Testis (tissue), 3 donors: ENCODE results near the gene EVC2. TPM values are rescaled to one million over a fixed set of nuclear protein-coding genes. Genes with fewer than 3 reads are reported as not detected.

Experiments
- DNase-seq: peaks from one replicate; pipeline ENCODE4 v3.0.0-alpha.2; 2019
- H3K27ac ChIP-seq, 2 donors: fragments of 200-600 bp; sonication (generic); one replicate each; pipeline ENCODE4 v1.5.1; 2019
- H3K27me3 ChIP-seq: fragments of 200-600 bp; sonication (generic); one replicate; pipeline ENCODE4 v1.5.1; 2019
- H3K36me3 ChIP-seq: fragments of 200-600 bp; sonication (generic); one replicate; pipeline ENCODE4 v1.5.1; 2017; ENCODE audit warnings: low read depth; ENCODE audit errors: missing control alignments
- H3K4me1 ChIP-seq: fragments of 200-600 bp; sonication (generic); one replicate; pipeline ENCODE4 v1.5.1; 2019
- H3K4me3 ChIP-seq, 2 donors: fragments of 200-600 bp; sonication (generic); one replicate each; pipeline ENCODE4 v1.5.1; 2017 to 2019
- H3K9me3 ChIP-seq: fragments of 200-600 bp; sonication (generic); one replicate; pipeline ENCODE4 v1.5.1; 2017
- CTCF ChIP-seq, 3 experiments: fragments of 450-650 bp in 2 of 3; fragments of 200-600 bp in 1 of 3; sonication (generic) in 1 of 3; IDR thresholded peaks; one replicate each; pipeline ENCODE4 v1.5.1; 2016 to 2019; ENCODE audit warnings: antibody characterized with exemption in 3 of 3, mild to moderate bottlenecking in 2 of 3, moderate library complexity in 1 of 3
- POLR2A ChIP-seq: fragments of 450-650 bp; IDR thresholded peaks from one replicate; pipeline ENCODE4 v1.6.1; 2017; ENCODE audit warnings: antibody characterized with exemption, mild to moderate bottlenecking, moderate library complexity
- WGBS, 2 donors: methylation state at CpG; one replicate each; pipeline ENCODE4 v1.1.5; 2018; 5-methylcytosine and 5-hydroxymethylcytosine counted together
- intact Hi-C: fragments of 100-400 bp; cut with DNase I; formaldehyde crosslinking; loops from one replicate; pipeline ENCODE4 v1.15.1; 2023; ENCODE audit warnings: low total_unique reads
- polyA plus RNA-seq: library from polyadenylated mRNA; stranded (reverse); fragments of 350-450 nt; fragmentation: Illumina TruSeq; extraction: RNeasy Lipid Tissue Mini Kit (QIAGEN cat#74804); gene quantifications from one replicate; pipeline ENCODE4 v1.2.3, GENCODE V29; 2014; ENCODE audit warnings: low read depth, low replicate concordance; ENCODE audit not compliant: insufficient read depth
- total RNA-seq, 2 donors: library from RNA; depleted of rRNA; stranded (reverse); fragments of >200 nt; gene quantifications; one replicate each; pipeline ENCODE4 v1.2.3, GENCODE V29; 2016

The EVC2 gene
- total and polyA plus RNA-seq, 3 donors from 2014 or later, result 2.9 to 10.2 (median 10.0) TPM

- TF ChIP-seq POLR2A, result no peak
- TF ChIP-seq CTCF (IDR thresholded peaks at IDR 0.05), result no peak
- Histone ChIP-seq H3K27me3 (no peaks in the 10 kb centered on the region), H3K4me3 (no peak overlapping the region), H3K4me1 (no peaks in the 10 kb centered on the region), H3K9me3 (no peaks in the 10 kb centered on the region), H3K36me3 (no peaks in the 10 kb centered on the region), H3K27ac (no peak overlapping the region)
- intact Hi-C loops, result no loop called here
- DNase-seq, result no peak
- WGBS, 2 donors, result 89 to 94% methylated on average over 6 of the region's 6 CpGs
These were observed 57.3 kb downstream of the EVC2 start for GRCh38 chr4:5651089-5651488.

GRCh38 chr4:5650040-5650439 lies 58.3 kb downstream of the EVC2 start:
- DNase-seq, result no peak
- Histone ChIP-seq H3K9me3 (no peaks in the 10 kb centered on the region), H3K4me3 (no peak overlapping the region), H3K36me3 (no peaks in the 10 kb centered on the region), H3K27me3 (no peaks in the 10 kb centered on the region), H3K27ac (no peak overlapping the region), H3K4me1 (no peaks in the 10 kb centered on the region)
- intact Hi-C loops, result no loop called here
- WGBS, 2 donors, result 89 to 93% methylated on average over 3 of the region's 3 CpGs
- no peak for TF ChIP-seq POLR2A
- TF ChIP-seq CTCF (IDR thresholded peaks at IDR 0.05), result no peak

GRCh38 chr4:5647351-5647750 lies 61.0 kb downstream of the EVC2 start:
- Histone ChIP-seq H3K36me3 (no peaks in the 10 kb centered on the region), H3K27ac (no peak overlapping the region), H3K9me3 (no peaks in the 10 kb centered on the region), H3K4me1 (no peaks in the 10 kb centered on the region), H3K27me3 (no peaks in the 10 kb centered on the region), H3K4me3 (no peak overlapping the region)
- WGBS, 2 donors, result 85 to 88% methylated on average over 7 of the region's 7 CpGs
- intact Hi-C loops, result no loop called here
- no peak for DNase-seq
- TF ChIP-seq POLR2A (no peak), CTCF (IDR thresholded peaks at IDR 0.05) (no peak)

- TF ChIP-seq POLR2A, result no peak
- TF ChIP-seq CTCF (IDR thresholded peaks at IDR 0.05), result no peak
- Histone ChIP-seq H3K9me3 (no peaks in the 10 kb centered on the region), H3K27me3 (no peaks in the 10 kb centered on the region), H3K36me3 (no peaks in the 10 kb centered on the region), H3K4me1 (no peaks in the 10 kb centered on the region), H3K27ac (no peak overlapping the region), H3K4me3 (no peak overlapping the region)
- intact Hi-C loops, result no loop called here
- WGBS, 2 donors, result 64 to 84% methylated on average over 3 of the region's 3 CpGs
- DNase-seq, result no peak
These were observed 68.3 kb downstream of the EVC2 start for GRCh38 chr4:5640096-5640495.

GRCh38 chr4:5639556-5639955 lies 68.8 kb downstream of the EVC2 start:
- TF ChIP-seq CTCF (IDR thresholded peaks at IDR 0.05), result no peak
- TF ChIP-seq POLR2A, result no peak
- intact Hi-C loops, result no loop called here
- 88 to 98% methylated on average over 3 of the region's 3 CpGs for WGBS, 2 donors
- H3K36me3 ChIP-seq, result no peaks in the 10 kb centered on the region
- no peak overlapping the region for H3K4me3 ChIP-seq
- no peak overlapping the region for H3K27ac ChIP-seq
- no peak for DNase-seq
- no peaks in the 10 kb centered on the region for H3K4me1 ChIP-seq
- no peaks in the 10 kb centered on the region for H3K27me3 ChIP-seq
- H3K9me3 ChIP-seq, result no peaks in the 10 kb centered on the region
